Dermis microvascular lymphatic vessel endothelial cell (primary cell): Measurements from ENCODE around the gene OLFM1. TPM values are rescaled to one million over a fixed set of nuclear protein-coding genes. Genes with fewer than 3 reads are reported as not detected.
"Not testable (repeated sequence)": the region's sequence is repeated elsewhere in the genome, so short reads cannot be mapped to it uniquely, and the experiment has no call there.

Experiments used
- DNase-seq, 2 donors: peaks; one replicate each; pipeline versions ENCODE4 v3.0.0 to v3.0.0-alpha.2; 2010; ENCODE audit warnings: low read depth in 2 of 2
- total RNA-seq: library from RNA; depleted of rRNA; stranded (reverse); fragments of >200 nt; gene quantifications from 2 replicates; pipeline ENCODE4 v1.2.1, GENCODE V29; 2014

Gene OLFM1
- total RNA-seq, 1 donor from 2014 or later: 16.2 TPM

DNA sequence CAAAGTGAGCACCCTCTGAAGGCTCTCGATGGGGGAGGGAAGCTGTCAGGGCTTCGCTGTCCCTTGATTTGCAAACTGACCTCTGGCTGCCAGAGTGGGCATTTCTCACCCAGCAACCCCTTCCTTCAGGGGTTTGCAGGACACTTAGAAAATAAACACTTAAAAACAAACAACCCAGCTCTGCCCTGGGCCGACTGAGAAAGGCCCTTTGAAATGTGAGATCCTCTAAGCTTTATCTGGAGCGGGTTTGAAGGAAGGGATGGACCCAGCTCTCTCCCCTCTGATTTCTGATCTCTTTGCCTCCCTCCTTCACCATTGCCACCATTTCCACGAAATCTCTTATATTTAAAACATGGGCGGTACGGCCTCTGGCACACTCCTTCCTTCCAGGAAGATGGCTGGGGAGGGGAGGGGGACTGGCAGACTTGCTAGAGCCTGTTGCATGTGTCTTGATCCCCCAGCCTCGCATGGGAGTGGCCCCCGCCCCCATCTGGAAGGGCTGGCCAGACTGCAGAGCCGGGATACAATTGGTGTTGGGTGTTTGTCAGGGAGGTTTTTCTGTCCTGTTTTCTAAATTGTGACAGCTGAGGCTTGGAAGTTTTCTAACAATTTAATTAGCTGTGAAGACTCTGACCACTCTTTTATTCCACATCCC is 20.2 kb downstream of the OLFM1 start:
- no peak for DNase-seq

DNA sequence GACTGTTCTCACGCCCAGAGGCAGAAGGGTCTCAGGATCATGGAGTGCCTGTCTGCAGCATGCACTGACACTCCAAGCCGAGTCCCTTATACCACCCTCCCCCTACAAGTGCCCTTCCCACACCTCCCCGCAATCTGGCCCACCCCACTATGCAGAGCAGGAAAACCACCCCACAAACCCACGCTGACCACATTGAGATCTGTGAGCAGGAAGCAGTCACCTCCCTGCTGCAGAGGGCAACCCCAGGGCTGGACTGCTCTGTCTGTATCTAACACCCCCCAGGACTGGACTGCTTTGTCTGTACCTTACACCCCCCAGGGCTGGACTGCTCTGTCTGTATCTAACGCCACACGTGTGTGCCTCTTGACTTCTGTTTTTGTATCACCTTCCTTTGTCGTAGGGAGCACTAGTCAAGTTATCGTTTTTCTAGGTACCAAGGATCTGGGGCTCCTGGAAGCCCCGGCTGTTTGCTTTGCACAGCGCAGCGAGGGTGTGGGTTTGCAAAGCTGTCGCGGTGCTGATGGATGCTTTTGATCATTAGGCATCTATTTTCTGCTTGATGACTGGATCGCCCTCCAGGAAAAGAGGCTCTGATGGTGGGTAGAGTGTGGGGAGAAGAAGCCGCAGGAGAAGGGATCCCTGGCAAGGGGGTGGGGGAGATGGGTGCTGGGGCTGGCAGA is 21.5 kb downstream of the OLFM1 start:
- no peak for DNase-seq

DNA sequence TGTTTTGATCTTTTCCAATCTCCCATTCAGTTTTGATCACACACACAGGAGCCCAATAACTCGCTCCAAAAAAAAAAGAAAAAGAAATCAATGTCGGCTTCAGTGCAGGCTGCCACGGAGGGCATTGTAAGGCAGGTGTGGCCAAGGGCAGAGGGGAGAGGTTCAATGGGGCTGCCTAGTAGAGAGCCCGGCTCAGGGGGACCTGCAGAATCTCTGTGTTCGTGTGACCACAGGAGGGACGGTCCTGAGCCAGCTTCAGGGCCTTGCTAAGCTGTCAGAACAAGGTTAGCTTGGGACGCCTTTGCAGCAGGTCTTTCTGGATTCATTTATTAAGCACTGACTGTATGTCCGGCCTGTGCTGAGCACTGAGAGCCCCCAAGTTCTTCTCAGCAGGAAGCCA is 22.2 kb downstream of the OLFM1 start:
- DNase-seq: no peak

DNA sequence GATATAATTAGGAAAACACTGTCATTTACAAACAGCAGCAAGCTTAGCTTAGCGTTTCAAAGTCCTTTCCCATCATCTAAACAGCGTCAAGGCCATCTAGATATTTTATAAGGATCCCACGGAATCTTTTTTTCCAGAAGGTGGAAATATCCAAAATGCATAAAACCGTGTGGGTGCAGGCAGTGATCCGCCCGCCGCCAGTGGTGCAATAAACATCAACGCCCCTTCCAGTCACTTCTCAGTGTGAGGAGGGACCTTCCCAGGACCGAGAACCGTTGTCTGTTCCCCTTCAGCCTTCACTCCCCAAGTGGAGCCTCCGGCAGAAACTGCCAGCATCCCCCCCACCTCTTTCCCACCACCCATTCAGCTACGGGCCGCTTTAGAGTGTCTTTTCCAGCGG is 22.9 kb downstream of the OLFM1 start:
- DNase-seq: no peak

DNA sequence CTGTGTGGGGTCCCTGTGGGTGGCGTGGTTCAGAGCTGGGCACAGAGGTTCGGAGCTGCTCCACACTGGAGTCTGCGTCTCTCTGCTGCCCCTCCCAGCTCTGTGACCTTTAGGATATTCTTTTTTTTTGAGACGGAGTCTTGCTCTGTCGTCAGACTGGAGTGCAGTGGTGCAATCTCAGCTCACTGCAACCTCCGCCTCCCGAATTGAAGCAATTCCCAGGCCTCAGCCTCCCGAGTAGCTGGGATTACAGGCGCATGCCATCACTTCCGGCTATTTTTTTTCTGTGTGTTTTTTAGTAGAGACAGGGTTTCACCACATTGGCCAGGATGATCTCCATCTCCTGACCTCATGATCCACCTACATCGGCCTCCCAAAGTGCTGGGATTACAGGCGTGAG is 24.1 kb downstream of the OLFM1 start:
- DNase-seq: not testable (repeated sequence)

DNA sequence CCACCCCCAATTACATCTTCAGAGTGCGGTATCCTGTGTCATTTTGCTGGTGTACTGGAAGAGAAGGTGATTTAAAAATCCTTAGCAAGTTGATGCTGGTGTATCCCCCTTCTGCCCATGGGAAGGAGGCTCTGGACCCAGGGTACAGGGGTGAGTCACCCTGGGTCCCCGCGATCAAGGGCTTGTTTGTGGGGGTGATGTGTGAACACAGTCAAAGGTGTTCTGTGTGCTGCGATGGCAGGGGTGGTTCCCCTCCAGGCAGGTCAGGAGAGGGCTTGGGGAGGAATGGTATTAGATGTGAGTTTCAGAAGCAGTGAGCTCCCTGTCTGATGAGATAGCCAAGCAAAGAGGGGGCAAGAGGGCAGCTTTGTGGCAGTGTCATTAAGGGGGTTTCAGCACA is 28.9 kb downstream of the OLFM1 start:
- no peak for DNase-seq

DNA sequence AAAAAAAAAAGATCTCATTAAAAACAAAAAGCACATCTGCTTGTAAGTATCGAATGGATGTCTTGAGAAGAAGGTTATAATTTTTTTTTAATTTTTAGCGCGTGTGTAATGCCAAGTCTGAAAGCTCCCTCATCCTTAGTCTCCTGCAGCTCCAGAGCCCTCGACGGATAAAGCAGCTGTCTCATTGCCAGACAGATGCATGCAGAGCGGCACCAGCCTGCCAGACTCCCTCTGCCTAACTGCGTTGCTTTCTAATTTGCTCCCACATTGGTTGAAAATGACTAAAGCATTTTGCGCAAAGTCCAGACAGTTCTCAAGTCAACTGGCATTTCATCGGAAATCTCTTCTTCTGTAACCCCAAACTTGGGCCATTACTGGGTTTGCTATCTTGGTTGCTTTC is 29.4 kb downstream of the OLFM1 start:
- DNase-seq: no peak

DNA sequence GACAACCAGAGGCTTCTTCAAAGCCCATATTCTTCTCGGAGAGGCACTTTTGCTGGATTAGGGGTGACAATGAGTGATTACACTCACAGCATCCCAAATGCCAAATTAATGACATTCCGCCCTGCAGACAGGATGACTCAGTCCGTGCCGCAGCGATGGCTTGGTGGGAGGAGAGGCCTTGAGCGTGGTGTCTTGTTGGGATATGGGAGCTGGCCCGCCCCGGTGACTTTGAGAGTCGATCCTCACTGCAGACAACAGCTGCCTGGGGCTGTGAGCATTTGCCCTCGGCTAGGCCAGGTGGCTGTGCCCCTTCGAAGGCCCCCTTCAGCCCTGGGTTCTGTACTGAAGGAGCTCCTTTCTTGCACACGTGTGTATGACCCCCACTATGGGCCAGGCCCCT is 29.8 kb downstream of the OLFM1 start:
- no peak for DNase-seq

DNA sequence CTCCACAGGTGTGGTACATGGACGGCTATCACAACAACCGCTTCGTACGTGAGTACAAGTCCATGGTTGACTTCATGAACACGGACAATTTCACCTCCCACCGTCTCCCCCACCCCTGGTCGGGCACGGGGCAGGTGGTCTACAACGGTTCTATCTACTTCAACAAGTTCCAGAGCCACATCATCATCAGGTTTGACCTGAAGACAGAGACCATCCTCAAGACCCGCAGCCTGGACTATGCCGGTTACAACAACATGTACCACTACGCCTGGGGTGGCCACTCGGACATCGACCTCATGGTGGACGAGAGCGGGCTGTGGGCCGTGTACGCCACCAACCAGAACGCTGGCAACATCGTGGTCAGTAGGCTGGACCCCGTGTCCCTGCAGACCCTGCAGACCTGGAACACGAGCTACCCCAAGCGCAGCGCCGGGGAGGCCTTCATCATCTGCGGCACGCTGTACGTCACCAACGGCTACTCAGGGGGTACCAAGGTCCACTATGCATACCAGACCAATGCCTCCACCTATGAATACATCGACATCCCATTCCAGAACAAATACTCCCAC is 32.1 kb downstream of the OLFM1 start:
- DNase-seq: no peak

DNA sequence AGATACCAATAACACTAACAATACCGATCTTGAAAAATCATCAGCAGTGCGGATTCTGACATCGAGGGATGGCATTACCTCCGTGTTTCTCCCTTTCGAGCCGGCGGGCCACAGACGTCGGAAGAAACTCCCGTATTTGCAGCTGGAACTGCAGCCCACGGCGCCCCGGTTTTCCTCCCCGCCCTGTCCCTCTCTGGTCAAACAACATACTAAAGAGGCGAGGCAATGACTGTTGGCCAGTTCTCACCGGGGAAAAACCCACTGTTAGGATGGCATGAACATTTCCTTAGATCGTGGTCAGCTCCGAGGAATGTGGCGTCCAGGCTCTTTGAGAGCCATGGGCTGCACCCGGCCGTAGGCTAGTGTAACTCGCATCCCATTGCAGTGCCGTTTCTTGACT is 32.8 kb downstream of the OLFM1 start:
- no peak for DNase-seq

DNA sequence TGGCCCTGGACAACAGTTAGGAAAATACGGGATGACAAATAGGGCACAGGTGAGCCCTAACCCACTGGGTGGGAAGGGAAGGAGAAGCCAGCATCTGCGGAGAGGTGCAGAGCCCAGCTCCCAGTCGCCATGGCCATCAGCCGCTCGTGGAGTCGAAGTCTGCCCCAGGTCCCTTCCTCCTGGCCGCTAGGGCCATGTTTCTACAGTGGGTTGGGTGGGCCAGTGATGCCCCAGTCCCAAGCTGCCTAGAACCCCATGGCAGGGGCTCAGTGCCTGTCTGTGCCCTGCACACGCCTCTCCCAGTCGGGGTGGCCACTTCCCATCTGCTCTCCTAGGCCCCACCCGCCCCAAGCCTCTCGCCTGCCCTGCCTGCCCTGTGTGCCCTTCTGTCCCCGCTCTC is 34.8 kb downstream of the OLFM1 start:
- DNase-seq: no peak

DNA sequence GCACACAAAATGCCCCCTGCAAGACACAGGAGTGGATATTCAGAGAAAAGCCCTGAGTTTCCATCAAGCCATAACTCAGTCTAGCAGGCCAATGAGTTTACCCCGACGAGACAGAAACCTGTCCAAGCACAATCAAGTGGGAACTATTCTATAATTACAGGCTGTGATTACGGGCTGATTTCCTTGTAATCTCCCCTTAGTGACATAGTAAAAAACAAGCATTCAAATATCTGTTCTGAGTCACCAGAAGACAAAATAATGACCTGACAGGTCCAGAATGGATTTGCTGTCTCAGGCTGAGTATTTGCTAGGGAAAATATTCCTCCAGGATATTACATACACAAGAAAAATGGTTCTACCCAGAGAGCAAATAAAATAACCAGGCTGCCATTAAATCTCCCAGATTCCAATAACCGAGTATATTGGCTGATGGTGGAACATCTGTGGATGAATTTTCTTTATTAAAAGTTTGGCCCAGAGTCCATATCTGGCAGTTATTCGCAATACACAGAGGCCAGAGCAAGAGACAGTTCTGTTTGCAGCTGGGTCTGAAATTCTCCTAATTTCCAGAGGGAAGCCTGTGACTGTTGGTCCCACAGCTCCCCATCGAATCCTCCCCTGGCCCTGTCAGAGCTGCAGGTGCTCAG is 35.8 kb downstream of the OLFM1 start:
- DNase-seq: no peak

DNA sequence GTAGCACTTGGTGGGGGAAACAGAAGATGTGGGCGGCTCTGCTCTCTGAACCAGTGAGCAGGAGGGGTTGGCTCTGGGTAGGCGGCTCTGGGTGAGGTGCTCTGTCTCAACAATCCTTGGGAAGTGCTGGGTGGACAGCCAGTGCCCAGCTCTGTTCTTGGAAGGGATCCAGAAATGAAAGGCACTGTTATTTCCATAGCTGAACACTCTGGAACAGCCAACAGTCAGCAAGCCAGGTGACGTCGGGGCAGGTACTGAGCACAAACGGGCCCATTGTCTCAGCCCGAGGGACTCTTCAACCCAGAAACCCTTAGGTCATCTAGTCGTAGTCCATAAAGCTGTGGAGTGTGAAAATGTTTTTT is 36.3 kb downstream of the OLFM1 start:
- no peak for DNase-seq

DNA sequence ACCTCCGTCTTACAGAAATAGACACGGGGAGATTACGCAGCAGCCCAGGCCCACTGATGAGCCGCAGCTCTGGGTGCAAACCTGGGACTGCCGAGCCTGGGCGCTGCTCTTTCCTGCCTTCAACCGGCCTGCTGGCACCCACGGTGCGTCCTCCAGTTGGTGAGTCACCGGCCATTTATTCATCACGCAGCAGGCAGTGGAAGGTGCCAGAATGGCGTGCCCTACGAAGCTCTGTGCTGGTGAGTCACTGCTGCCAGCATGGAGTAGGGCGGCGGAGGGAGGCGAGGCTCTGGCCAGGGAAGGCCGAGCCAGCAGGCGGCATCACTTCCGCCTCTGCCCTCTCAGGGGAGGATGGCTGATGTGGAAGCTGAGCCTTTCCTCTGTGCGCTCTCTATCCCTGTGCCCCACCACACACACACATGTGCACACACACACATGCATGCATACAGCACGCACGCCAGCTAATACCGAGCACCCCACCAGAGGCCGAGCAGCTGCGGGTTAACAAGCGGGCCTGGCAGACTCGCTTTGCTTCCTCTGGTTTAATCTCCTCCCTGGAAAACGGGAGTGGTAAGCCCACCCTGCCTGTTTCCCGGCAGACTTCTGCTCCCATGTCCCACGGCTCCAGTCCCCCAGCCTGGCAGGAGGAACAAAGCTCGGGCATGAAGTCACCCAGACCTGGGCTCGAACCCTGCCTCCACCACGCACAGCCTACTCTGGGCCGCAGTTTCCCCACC is 39.2 kb downstream of the OLFM1 start:
- peak in 1 of 2 donors; percentile 12 for DNase-seq

DNA sequence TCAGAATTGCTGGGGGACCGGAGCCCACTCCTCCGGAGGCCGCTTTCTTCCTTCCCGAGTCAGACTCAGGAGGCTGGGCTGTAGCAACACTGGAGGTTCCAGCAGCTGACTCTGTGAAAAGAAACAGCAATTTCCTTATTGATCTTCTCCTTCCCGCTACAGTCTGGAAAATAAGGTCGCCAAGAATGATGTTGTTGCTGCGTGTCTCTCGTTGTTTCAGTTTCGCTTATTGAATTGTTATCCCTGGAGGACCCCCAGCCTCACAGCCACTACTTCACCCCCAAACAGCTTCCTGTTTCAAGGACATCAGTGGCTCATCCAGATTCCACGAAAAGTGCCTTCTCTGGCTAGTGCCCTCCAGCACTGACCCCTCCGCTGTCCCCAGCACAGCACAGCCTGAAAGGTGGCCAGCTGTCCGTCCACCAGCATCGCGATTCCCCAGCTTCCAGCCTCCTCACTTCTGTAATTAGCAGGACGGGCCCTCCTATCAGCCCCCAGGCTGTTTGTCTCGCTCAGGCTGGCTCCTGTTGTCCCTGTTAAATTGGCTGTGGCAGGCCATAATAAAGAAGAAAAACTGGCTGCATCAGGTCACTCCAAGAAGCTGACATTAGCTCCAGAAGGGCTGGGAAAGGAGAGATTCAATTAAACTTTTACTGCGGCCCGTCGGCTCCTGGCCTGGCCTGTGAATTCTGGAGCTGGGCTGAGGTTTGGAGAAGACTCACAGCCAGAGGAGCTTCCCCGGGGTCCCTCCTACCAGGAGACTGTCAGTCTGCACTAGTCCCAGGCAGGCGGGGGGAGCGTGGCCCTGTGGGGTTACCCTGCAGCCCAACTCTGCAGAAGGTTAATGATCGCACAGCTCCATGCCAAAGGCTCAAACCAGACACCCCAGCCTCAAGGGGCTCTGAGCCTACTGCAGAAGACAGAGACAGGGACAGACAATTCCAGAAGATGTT is 40.5 kb downstream of the OLFM1 start:
- no peak for DNase-seq

DNA sequence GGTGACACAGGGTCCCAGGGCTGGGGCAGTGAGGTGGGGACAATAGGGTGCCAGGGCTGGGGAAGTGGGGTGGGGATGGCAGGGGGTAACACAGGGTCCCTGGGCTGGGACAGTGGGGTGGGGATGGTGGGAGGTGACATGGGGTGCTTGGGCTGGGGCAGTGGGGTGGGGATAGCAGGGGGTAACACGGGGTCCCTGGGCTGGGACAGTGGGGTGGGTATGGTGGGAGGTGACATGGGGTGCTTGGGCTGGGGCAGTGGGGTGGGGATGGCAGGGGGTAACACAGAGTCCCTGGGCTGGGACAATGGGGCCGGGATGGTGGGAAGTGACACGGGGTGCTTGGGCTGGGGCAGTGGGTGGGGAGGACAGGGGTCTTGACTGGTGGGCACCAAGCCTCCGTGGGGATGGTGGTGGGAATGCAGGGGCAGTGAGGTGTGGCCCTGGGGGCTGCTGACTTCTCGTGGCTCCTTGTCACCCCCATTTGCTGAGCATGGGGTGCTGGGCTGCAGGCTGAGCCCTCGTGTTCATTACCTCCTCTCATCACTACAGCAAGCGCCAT is 41.7 kb downstream of the OLFM1 start:
- DNase-seq: no peak

DNA sequence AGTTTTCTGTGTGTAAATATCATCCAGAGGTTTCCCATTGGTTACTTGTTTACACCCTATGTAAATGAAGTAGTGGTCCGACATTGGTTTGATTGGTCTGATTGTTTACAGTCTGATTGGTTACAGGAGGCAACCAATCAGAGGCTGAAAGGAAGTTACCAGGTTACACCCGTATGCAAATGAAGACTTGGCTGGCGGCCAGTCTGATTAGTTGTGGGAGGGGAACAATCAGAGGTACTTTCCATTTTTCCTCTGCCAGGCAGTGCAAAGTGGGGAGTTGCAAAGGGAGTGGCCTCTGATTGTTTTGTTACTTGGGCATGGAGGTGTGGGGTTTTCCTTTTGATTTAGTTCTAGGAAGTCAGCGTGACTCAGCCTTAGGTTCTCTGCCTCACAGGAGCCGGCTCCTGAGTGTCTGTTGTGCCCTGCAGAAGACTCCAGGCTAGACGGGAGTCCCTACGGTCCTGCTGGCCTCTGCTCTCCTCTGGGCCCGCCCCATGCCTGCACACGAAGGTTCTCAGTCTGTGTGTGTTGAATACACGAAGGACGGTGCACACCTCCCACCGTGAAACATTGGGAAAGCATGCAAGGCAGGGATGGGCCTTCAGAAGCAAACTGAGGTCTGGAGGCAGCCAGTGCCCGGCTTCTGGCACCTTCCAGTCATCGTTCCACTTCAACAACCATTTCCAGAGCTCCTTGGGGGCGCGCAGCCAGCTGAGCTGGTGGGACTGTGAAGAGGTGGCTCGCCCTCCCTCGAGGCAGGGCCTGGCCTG is 42.9 kb downstream of the OLFM1 start:
- DNase-seq: peak in 1 of 2 donors; percentile 6

DNA sequence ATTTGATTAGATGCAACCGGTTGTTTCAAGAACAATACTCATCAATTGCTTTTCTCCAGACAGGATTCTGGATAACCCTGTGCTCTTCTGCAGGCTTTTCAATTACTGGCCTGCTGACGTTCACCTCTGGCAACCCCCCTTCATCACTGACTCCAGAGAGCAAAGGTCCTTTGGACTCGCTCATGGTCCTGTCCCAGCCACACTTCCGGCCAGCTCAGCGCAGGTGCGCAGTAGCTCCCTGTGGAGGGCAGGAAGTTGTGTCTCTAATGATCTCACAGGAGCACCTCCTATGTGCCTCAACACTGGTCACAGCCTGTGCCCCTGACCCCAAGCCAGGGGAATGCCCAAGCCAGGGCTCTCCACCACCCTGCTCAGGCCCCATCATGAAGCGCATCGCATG is 44.0 kb downstream of the OLFM1 start:
- peak in 1 of 2 donors; percentile 35 for DNase-seq

DNA sequence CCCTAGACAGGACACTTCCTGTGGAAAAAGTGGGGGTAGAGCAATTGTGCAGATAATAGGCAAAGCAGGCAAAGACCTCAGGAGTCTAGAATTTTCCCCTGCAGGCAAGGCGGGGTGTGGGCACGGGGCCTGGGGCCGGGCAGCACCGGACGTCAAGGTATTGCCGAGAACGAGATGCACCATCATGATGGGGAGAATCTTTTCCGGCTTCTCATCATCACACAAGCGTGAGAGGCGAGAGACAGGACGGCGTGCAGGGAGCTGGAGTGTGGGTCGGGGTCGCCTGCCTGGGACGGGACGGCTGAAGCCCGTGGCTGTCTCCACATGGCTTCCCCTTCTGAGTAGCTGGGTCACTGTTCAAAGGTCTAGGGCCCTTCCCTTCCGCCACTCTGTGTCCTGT is 44.5 kb downstream of the OLFM1 start:
- no peak for DNase-seq
